SK-N-SH (cell line): ENCODE results near the gene TNFAIP1. TPM values are rescaled to one million over a fixed set of nuclear protein-coding genes. Genes with fewer than 3 reads are reported as not detected.

Source experiments
- CTCF ChIA-PET: fragments of 300-600, 350-600 bp; formaldehyde crosslinking; extraction: SDS; loops from one replicate; lab custom pipeline; 2021; lab: Yijun Ruan, JAX
- POLR2A ChIA-PET: fragments of 350-600 bp; sonication (Branson Sonifier 250); formaldehyde crosslinking; extraction: SDS; loops from one replicate; lab custom pipeline; 2020; ENCODE audit warnings: antibody characterized with exemption, inconsistent platforms; lab: Yijun Ruan, JAX
- DNase-seq: peaks from one replicate; pipeline ENCODE4 v3.0.0; 2012
- H2AFZ ChIP-seq: fragments of 200-600 bp; sonication (generic); 2 replicates; pipeline ENCODE4 v1.8.1; 2016; ENCODE audit warnings: antibody characterized with exemption, mild to moderate bottlenecking, low read depth
- H3F3A ChIP-seq: fragments of 200-600 bp; sonication (generic); replicated peaks from 2 replicates; pipeline ENCODE3; 2016; ENCODE audit warnings: antibody characterized with exemption, mild to moderate bottlenecking; ENCODE audit not compliant: insufficient read depth
- H3K27ac ChIP-seq, 2 experiments: fragments of 200-500 bp in 1 of 2; fragments of 200-600 bp in 1 of 2; sonication (Bioruptor generic) in 1 of 2; sonication (generic), shearing (Covaris generic) in 1 of 2; 2 replicates each; pipeline versions ENCODE4 v1.5.1 to v1.6.1; 2014 to 2016; ENCODE audit warnings: low read depth in 2 of 2, inconsistent platforms in 1 of 2, low read length in 1 of 2, mild to moderate bottlenecking in 1 of 2, mixed read lengths in 1 of 2
- H3K27me3 ChIP-seq: fragments of 200-600 bp; sonication (generic), shearing (Covaris generic); 2 replicates; pipeline ENCODE4 v1.6.1; 2016; ENCODE audit warnings: mixed run types; ENCODE audit not compliant: insufficient read depth
- H3K36me3 ChIP-seq, 2 experiments: fragments of 200-500 bp in 1 of 2; fragments of 200-600 bp in 1 of 2; sonication (Bioruptor generic) in 1 of 2; sonication (generic) in 1 of 2; replicated peaks in 1 of 2; 2 replicates each; pipeline versions ENCODE3 to v1.5.1; 2014 to 2016; ENCODE audit warnings: low read length in 1 of 2, mild to moderate bottlenecking in 1 of 2; ENCODE audit not compliant: insufficient read depth in 2 of 2, control insufficient read depth in 1 of 2
- H3K4me1 ChIP-seq, 2 experiments: fragments of 200-500 bp in 1 of 2; fragments of 200-600 bp in 1 of 2; sonication (Bioruptor generic) in 1 of 2; sonication (generic), shearing (Covaris generic) in 1 of 2; 2 replicates each; pipeline versions ENCODE4 v1.5.1 to v1.6.1; 2014 to 2016; ENCODE audit warnings: low read depth in 1 of 2, low read length in 1 of 2, mixed run types in 1 of 2; ENCODE audit not compliant: insufficient read depth in 2 of 2, control insufficient read depth in 1 of 2
- H3K4me2 ChIP-seq: fragments of 200-600 bp; sonication (generic), shearing (Covaris generic); 2 replicates; pipeline ENCODE4 v1.6.1; 2017; ENCODE audit warnings: mixed run types
- H3K4me3 ChIP-seq, 2 experiments: fragments of 200-500 bp in 1 of 2; fragments of 200-600 bp in 1 of 2; sonication (Bioruptor generic) in 1 of 2; sonication (generic), shearing (Covaris generic) in 1 of 2; 2 replicates each; pipeline versions ENCODE4 v1.5.1 to v1.8.1; 2014 to 2016; ENCODE audit warnings: low read depth in 2 of 2, inconsistent platforms in 1 of 2, low read length in 1 of 2, mild to moderate bottlenecking in 1 of 2, mixed read lengths in 1 of 2, moderate library complexity in 1 of 2
- H3K79me2 ChIP-seq: fragments of 200-600 bp; sonication (generic); 2 replicates; pipeline ENCODE4 v1.8.1; 2017; ENCODE audit warnings: mild to moderate bottlenecking; ENCODE audit not compliant: insufficient read depth
- H3K9ac ChIP-seq: fragments of 200-600 bp; sonication (generic); 2 replicates; pipeline ENCODE4 v1.6.1; 2017; ENCODE audit warnings: mixed run types
- H3K9me2 ChIP-seq: fragments of 200-600 bp; sonication (generic); 2 replicates; pipeline ENCODE4 v1.6.1; 2017; ENCODE audit warnings: mixed run types
- H3K9me3 ChIP-seq: fragments of 200-600 bp; sonication (generic); 2 replicates; pipeline ENCODE4 v1.6.1; 2017; ENCODE audit warnings: mixed run types, mild to moderate bottlenecking, moderate library complexity
- H4K20me1 ChIP-seq: fragments of 200-600 bp; sonication (generic); 2 replicates; pipeline ENCODE4 v1.6.1; 2017; ENCODE audit warnings: mild to moderate bottlenecking, mixed run types; ENCODE audit not compliant: insufficient read depth
- EP300 ChIP-seq, 2 experiments: IDR thresholded peaks; 2 replicates each; pipeline versions ENCODE4 v1.4.0 to v1.6.1; 2012; ENCODE audit warnings: borderline replicate concordance in 1 of 2, low read depth in 1 of 2, low read length in 1 of 2
- GATA2 ChIP-seq: sonication (generic); formaldehyde crosslinking; IDR thresholded peaks from 2 replicates; pipeline ENCODE4 v1.5.0; 2020; ENCODE audit warnings: mild to moderate bottlenecking, missing genetic modification reagents
- MEF2A ChIP-seq: IDR thresholded peaks from 2 replicates; pipeline ENCODE4 v1.4.0; 2012; ENCODE audit warnings: low read depth, borderline replicate concordance
- NFIC ChIP-seq: IDR thresholded peaks from 2 replicates; pipeline ENCODE4 v1.4.0; 2012; ENCODE audit warnings: borderline replicate concordance
- NRF1 ChIP-seq: IDR thresholded peaks from 2 replicates; pipeline ENCODE4 v1.6.1; 2012; ENCODE audit warnings: low read depth, mild to moderate bottlenecking, low read length
- RAD21 ChIP-seq: IDR thresholded peaks from 2 replicates; pipeline ENCODE4 v1.6.1; 2012; ENCODE audit warnings: mild to moderate bottlenecking, low read length
- RCOR1 ChIP-seq: fragments of 150-350 bp; IDR thresholded peaks from 2 replicates; pipeline ENCODE4 v1.6.1; 2017; ENCODE audit warnings: antibody characterized with exemption, low read length
- SMC3 ChIP-seq: IDR thresholded peaks from 2 replicates; pipeline ENCODE4 v1.6.1; 2012; ENCODE audit warnings: low read depth, low read length, improper control_type of control experiment
- TAF1 ChIP-seq: IDR thresholded peaks from 2 replicates; pipeline ENCODE4 v1.6.1; 2012; ENCODE audit warnings: low read depth, mild to moderate bottlenecking, low read length, moderate library complexity, borderline replicate concordance
- TCF12 ChIP-seq: IDR thresholded peaks from 2 replicates; pipeline ENCODE4 v1.4.0; 2012
- TEAD4 ChIP-seq: IDR thresholded peaks from 2 replicates; pipeline ENCODE4 v1.4.0; 2012; ENCODE audit warnings: mild to moderate bottlenecking, borderline replicate concordance; ENCODE audit not compliant: insufficient read depth
- WGBS: methylation state at CpG from one replicate; pipeline ENCODE4 v1.1.6; 2017; ENCODE audit warnings: low lambda C conversion rate; 5-methylcytosine and 5-hydroxymethylcytosine counted together
- polyA plus RNA-seq, 3 experiments: library from polyadenylated mRNA; depleted of rRNA; stranded (reverse); fragments of >200 nt; gene quantifications; 2 replicates each; pipeline ENCODE4 v1.2.3, GENCODE V29; 2012
- TF ChIP-seq, protein P1 (sequence below): fragments of 200-600 bp; sonication (generic); IDR thresholded peaks from 2 replicates; pipeline ENCODE4 v1.6.1; 2017; ENCODE audit warnings: antibody characterized with exemption, mild to moderate bottlenecking, moderate library complexity

The TNFAIP1 gene
- polyA plus RNA-seq, 1 of the 3 experiments (the other 2 are of a cell fraction), result 52.0 TPM

- no peak for TF ChIP-seq NRF1
Observed at GRCh38 chr17:28298449-28298848, 37.1 kb upstream of the TNFAIP1 start (continued).

- TF ChIP-seq TEAD4 (no peak), MEF2A (no peak), RCOR1 (no peak), SMC3 (no peak), GATA2 (no peak), EP300 (IDR thresholded peaks at IDR 0.05; ENCODE audit: borderline replicate concordance in 1 of 2, low read depth in 1 of 2, low read length in 1 of 2) (no peak), TCF12 (no peak), RAD21 (no peak), NFIC (no peak)
- TF ChIP-seq, protein P1, sequence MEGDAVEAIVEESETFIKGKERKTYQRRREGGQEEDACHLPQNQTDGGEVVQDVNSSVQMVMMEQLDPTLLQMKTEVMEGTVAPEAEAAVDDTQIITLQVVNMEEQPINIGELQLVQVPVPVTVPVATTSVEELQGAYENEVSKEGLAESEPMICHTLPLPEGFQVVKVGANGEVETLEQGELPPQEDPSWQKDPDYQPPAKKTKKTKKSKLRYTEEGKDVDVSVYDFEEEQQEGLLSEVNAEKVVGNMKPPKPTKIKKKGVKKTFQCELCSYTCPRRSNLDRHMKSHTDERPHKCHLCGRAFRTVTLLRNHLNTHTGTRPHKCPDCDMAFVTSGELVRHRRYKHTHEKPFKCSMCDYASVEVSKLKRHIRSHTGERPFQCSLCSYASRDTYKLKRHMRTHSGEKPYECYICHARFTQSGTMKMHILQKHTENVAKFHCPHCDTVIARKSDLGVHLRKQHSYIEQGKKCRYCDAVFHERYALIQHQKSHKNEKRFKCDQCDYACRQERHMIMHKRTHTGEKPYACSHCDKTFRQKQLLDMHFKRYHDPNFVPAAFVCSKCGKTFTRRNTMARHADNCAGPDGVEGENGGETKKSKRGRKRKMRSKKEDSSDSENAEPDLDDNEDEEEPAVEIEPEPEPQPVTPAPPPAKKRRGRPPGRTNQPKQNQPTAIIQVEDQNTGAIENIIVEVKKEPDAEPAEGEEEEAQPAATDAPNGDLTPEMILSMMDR, result no peak
- TF ChIP-seq, all 33 proteins: peak for 0
- H3K79me2 ChIP-seq, result no peaks in the 10 kb centered on the region
- no peak overlapping the region for H3K27ac ChIP-seq
- H3K36me3 ChIP-seq, result no peaks in the 10 kb centered on the region
- no peaks in the 10 kb centered on the region for H3K9me2 ChIP-seq
- no peaks in the 10 kb centered on the region for H3K4me1 ChIP-seq
- H4K20me1 ChIP-seq, result no peaks in the 10 kb centered on the region
- H3K9me3 ChIP-seq, result no peaks in the 10 kb centered on the region
- no peak overlapping the region for H2AFZ ChIP-seq
- H3K27me3 ChIP-seq, result no peaks in the 10 kb centered on the region
- H3F3A ChIP-seq, result no peaks in the 10 kb centered on the region
- no peak for DNase-seq
- H3K4me3 ChIP-seq, result no peak overlapping the region
- H3K9ac ChIP-seq, result no peak overlapping the region
- POLR2A ChIA-PET, result no interaction called here
- CTCF ChIA-PET, result interaction anchor here (0.7 kb wide), 1 partner anchor 24 kb away, joined by 3 read pairs; no protein-coding TSS in a partner anchor
- WGBS, result 92% methylated on average over 26 of the region's 38 CpGs
- H3K4me2 ChIP-seq, result no peak overlapping the region
Observed at GRCh38 chr17:28306954-28307401, 28.6 kb upstream of the TNFAIP1 start.

GRCh38 chr17:28313841-28314240 lies 21.7 kb upstream of the TNFAIP1 start:
- WGBS, result 73% methylated on average over 2 of the region's 2 CpGs
- ChIA-PET POLR2A (no interaction called here), CTCF (interaction anchor here (0.6 to 0.8 kb wide), 2 partner anchors 12 to 29 kb away, joined by 3 read pairs; no protein-coding TSS in a partner anchor)
- H2AFZ ChIP-seq, result no peak overlapping the region
- no peaks in the 10 kb centered on the region for H3K27me3 ChIP-seq
- H3F3A ChIP-seq, result no peaks in the 10 kb centered on the region
- no peak overlapping the region for H3K9ac ChIP-seq
- H3K27ac ChIP-seq, result no peak overlapping the region
- no peaks in the 10 kb centered on the region for H4K20me1 ChIP-seq
- no peak for DNase-seq
- H3K79me2 ChIP-seq, result no peaks in the 10 kb centered on the region
- no peaks in the 10 kb centered on the region for H3K9me3 ChIP-seq
- H3K9me2 ChIP-seq, result no peaks in the 10 kb centered on the region
- peaks cover 7 to 8% of the 10 kb centered on the region in 2 experiments; a peak in 1 of 4 replicates for H3K4me1 ChIP-seq
- no peak overlapping the region for H3K4me2 ChIP-seq
- no peak overlapping the region for H3K4me3 ChIP-seq
- TF ChIP-seq TAF1, result no peak
- no peaks in the 10 kb centered on the region for H3K36me3 ChIP-seq
